Muscle layer of duodenum (tissue), 2 donors: ENCODE results near the gene SIGLEC5.
"Not testable (repeated sequence)": the region's sequence is repeated elsewhere in the genome, so short reads cannot be mapped to it uniquely, and the experiment has no call there.

Source experiments
- H3K27ac ChIP-seq: one replicate; pipeline ENCODE4 v1.7.0; 2013; ENCODE audit warnings: mild to moderate bottlenecking, low read length
- H3K27me3 ChIP-seq: one replicate; pipeline ENCODE4 v1.7.0; 2013; ENCODE audit warnings: low read depth, mild to moderate bottlenecking, control low read depth, low read length
- H3K36me3 ChIP-seq, 2 donors: one replicate each; pipeline ENCODE4 v1.7.0; 2013; ENCODE audit warnings: low read length in 2 of 2, control low read depth in 1 of 2, mild to moderate bottlenecking in 1 of 2; ENCODE audit not compliant: insufficient read depth in 2 of 2, control insufficient read depth in 1 of 2
- H3K4me1 ChIP-seq, 2 donors: one replicate each; pipeline ENCODE4 v1.7.0; 2013; ENCODE audit warnings: low read length in 2 of 2, mild to moderate bottlenecking in 2 of 2, control low read depth in 1 of 2, moderate library complexity in 1 of 2; ENCODE audit not compliant: insufficient read depth in 2 of 2, control insufficient read depth in 1 of 2
- H3K4me3 ChIP-seq, 2 donors: one replicate each; pipeline ENCODE4 v1.7.0; 2013; ENCODE audit warnings: low read length in 2 of 2, low read depth in 1 of 2, mild to moderate bottlenecking in 1 of 2
- H3K9me3 ChIP-seq, 2 donors: one replicate each; pipeline ENCODE4 v1.7.0; 2013; ENCODE audit warnings: low read length in 2 of 2, control low read depth in 1 of 2, mild to moderate bottlenecking in 1 of 2; ENCODE audit not compliant: control insufficient read depth in 1 of 2
- donor health status: healthy.

Gene SIGLEC5, protein sequence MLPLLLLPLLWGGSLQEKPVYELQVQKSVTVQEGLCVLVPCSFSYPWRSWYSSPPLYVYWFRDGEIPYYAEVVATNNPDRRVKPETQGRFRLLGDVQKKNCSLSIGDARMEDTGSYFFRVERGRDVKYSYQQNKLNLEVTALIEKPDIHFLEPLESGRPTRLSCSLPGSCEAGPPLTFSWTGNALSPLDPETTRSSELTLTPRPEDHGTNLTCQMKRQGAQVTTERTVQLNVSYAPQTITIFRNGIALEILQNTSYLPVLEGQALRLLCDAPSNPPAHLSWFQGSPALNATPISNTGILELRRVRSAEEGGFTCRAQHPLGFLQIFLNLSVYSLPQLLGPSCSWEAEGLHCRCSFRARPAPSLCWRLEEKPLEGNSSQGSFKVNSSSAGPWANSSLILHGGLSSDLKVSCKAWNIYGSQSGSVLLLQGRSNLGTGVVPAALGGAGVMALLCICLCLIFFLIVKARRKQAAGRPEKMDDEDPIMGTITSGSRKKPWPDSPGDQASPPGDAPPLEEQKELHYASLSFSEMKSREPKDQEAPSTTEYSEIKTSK

DNA sequence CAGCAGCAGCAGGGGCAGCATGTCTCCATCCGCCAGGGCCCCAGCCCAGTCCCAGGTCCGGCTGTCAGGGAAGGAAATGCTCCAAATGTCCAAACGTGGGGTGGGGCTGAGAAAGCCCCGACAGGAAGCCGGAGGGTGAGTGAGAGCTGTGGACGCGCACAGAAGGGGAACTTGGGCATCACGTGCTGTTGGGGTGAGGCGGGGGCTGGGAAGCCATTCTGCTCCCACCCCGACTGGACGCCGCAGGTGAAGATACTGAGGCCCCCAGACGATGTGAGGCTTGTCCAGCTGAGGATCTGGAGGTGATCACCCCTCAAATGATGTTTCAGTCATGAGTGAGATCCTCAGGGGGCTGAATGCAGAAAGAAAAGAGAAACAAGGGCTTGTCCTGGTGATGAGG, at the start of gene SIGLEC5:
Gene SIGLEC5, minus strand, starts transcription at position 87 of the 400 bp plus-strand sequence. Its CDS starts 66 bp downstream, at position 21.
- H3K9me3 ChIP-seq, H3K4me1 ChIP-seq, H3K27ac ChIP-seq, H3K4me3 ChIP-seq, H3K27me3 ChIP-seq, H3K36me3 ChIP-seq: not testable (repeated sequence)

DNA sequence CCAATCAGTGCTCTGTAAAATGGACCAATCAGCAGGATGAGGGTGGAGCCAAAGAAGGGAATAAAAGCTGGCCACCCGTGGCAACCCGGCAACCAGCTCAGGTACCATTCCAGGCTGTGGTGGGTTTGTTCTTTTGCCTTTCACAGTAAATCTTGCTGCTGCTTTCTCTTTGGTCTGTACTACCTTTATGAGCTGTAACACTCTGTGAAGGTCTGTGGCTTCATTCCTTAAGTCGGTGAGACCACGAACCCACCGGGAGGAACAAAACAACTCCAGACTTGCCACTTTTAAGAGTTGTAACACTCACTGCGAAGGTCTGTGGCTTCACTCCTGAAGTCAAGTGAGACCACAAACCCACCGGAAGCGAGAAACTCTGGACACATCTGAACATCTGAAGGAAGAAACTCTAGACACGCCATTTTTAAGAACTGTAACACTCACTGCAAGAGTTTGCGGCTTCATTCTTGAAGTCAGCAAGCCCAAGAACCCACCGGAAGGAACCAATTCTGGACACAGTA, 46.4 kb upstream of the SIGLEC5 start:
- peaks cover 7% of the 10 kb centered on the region for H3K27me3 ChIP-seq
- H3K4me1 ChIP-seq = no peaks in the 10 kb centered on the region
- H3K27ac ChIP-seq = no peak overlapping the region
- no peaks in the 10 kb centered on the region for H3K36me3 ChIP-seq
- H3K9me3 ChIP-seq = peaks cover 0 to 2% of the 10 kb centered on the region in 2 donors
- no peak overlapping the region for H3K4me3 ChIP-seq

DNA sequence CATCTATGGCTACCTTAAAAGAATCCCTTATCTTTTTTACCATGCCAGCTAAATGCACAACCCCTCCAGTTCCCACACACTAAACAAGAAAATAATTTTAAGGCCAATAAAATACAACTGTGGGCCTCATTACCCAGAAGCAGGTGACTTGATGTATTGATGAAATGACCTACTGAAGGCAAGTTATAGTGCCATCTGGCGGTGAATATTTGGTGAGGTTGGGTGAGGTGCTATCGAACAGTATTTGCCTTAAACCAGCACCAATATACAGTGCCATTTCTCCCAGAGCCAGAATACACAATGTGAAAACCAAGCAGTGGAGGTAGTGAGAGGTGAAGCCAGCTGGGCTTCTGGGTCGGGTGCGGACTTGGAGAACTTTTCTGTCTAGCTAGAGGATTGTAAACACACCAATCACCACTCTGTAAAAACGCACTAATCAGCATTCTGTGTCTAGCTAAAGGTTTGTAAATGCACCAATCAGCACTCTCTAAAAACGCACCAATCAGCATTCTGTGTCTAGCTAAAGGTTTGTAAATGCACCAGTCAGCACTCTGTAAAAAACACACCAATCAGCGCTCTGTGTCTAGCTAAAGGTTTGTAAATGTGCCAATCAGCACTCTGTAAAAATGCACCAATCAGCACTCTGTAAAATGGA, 45.8 kb upstream of the SIGLEC5 start:
- not testable (repeated sequence) for H3K27ac ChIP-seq, H3K36me3 ChIP-seq, H3K27me3 ChIP-seq, H3K4me1 ChIP-seq, H3K9me3 ChIP-seq, H3K4me3 ChIP-seq

DNA sequence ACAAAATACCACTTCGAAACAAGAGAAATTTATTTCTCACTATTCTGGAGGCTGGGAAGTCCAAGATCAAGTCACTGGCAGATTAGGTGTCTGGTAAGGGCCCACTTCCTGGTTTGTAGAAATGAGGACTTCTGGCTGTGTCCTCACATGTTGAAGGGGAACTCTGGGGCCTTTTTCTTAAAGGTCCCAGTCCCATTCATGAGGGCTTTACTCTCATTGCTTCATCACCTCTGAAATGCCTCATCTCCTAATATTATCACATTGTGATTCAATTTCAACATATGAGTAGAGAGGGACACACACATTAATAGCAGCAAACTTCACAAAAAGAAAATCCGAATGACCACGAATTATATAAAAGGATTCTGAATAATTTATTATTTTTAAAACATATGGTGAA, 38.0 kb upstream of the SIGLEC5 start:
- H3K4me3 ChIP-seq = no peak overlapping the region
- H3K27me3 ChIP-seq = peaks cover 7% of the 10 kb centered on the region
- no peaks in the 10 kb centered on the region for H3K4me1 ChIP-seq

DNA sequence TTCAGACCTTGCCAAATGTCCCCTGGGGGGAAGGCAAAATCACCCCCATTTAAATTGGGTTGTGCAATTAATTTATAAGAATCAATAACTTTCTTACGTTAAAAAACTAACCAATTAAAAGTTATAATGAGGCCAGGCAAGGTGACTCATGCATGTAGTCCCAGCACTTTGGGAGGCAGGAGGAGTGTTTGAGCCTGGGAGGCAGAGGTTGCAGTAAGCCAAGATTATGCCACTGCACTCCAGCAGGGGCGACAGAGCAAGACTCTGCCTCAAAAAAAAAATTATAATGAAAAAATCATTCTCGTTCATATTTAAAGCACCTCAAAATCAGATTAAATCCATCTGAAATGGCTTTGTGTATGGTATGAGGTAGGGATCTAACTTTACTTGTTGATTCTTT, 34.8 kb upstream of the SIGLEC5 start:
- H3K27me3 ChIP-seq = peaks cover 7% of the 10 kb centered on the region
- H3K4me3 ChIP-seq = no peak overlapping the region
- H3K27ac ChIP-seq = no peak overlapping the region
- H3K9me3 ChIP-seq = no peaks in the 10 kb centered on the region
- H3K36me3 ChIP-seq = no peaks in the 10 kb centered on the region
- no peaks in the 10 kb centered on the region for H3K4me1 ChIP-seq

More for the DNA sequence above, 38.0 kb upstream of the SIGLEC5 start:
- Histone ChIP-seq H3K27ac (no peak overlapping the region), H3K9me3 (no peaks in the 10 kb centered on the region), H3K36me3 (no peaks in the 10 kb centered on the region)

DNA sequence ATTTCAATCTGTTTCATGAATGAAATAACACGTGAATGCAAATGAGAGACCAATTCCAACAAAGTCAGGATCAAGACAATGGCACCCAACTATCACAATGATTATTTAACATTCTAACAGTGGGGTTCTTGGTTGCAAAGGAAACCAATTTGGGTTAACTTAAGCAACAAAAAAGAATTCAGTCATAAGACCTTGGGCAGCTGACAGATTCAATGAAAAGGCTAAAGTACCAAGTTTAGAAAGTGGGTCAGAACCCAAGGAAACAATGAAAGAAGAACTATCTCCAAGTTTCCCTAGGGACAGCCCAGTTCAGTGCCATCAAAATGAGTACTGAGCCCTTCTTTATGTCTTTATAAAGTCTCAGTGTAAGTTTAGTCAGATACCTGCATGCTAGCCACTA, 33.9 kb upstream of the SIGLEC5 start:
- Histone ChIP-seq H3K27me3 (peaks cover 7% of the 10 kb centered on the region), H3K27ac (no peak overlapping the region), H3K4me3 (no peak overlapping the region), H3K4me1 (no peaks in the 10 kb centered on the region), H3K9me3 (no peaks in the 10 kb centered on the region), H3K36me3 (no peaks in the 10 kb centered on the region)

DNA sequence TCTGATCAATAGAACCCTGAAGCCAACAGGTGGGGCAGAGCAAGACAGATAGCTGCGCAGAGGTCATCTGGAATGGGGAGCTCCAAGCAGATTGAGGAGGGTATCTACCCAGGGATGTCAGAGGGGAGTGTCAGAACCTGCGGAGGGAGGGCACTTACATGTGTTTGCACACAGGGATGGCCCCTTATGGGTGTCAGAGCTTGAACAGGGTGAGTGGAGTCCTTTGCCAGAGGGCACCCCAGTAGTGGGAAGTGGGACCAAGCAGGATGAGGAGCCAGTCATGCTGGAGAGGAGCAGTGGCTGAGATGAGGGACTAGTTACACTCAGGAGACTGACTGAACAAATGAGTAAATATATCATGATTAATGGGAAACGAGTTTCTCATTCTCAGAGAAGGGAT, 33.4 kb upstream of the SIGLEC5 start:
- H3K4me3 ChIP-seq = no peak overlapping the region
- no peaks in the 10 kb centered on the region for H3K9me3 ChIP-seq
- peaks cover 7% of the 10 kb centered on the region for H3K27me3 ChIP-seq
- H3K36me3 ChIP-seq = no peaks in the 10 kb centered on the region
- H3K4me1 ChIP-seq = no peaks in the 10 kb centered on the region
- H3K27ac ChIP-seq = no peak overlapping the region

DNA sequence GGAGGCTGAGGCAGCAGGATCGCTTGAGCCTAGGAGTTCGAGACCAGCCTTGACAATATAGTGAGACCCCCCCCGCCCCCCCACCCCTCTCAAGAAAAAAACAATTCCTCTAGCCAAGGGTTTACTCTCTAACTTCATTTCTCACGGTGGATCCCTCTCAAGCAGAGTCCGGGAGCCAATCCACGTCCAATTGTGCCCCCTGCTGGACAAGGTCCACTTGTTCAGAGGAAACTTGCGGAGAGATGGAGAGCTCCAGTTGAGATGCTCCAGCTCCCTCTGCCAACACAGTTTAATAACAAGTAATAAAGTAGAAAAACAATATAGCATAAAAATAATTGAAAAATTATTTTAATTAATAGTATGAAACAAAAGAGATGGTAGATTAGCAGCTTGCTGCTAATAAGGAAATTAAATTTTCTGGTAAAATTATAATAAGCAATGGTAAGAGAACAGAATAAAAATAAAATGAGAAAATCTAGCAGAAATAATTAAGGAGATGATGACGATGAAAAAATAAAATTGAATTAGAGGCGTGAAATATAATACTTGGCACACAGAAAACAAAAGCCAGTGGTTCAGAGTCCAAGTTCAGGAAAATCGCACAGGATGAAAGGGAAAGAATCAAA, 30.9 kb upstream of the SIGLEC5 start:
- no peak overlapping the region for H3K27ac ChIP-seq
- no peaks in the 10 kb centered on the region for H3K36me3 ChIP-seq
- peaks cover 0 to 3% of the 10 kb centered on the region in 2 donors for H3K4me1 ChIP-seq
- H3K9me3 ChIP-seq = no peaks in the 10 kb centered on the region
- peaks cover 7% of the 10 kb centered on the region for H3K27me3 ChIP-seq
- H3K4me3 ChIP-seq = no peak overlapping the region

DNA sequence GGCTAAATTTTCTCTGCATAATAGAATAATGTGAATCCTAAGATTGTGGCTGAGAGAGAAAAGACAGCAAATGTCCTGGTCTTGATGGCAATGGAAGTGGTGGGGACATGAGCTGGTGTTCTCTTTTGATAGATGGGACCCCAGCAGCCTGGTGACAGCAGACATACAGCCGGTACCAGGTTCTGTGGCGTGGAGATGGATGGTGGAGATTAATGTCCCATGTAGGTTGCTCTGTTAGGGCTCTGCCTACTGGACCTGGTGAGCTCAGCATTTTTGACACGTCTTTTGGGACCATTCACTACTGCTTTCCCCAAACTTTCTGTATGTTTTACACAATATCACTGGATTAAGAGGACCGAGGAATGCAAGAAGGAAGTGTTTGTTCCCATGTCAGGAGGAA, 24.6 kb upstream of the SIGLEC5 start:
- Histone ChIP-seq H3K36me3 (no peaks in the 10 kb centered on the region), H3K27ac (no peak overlapping the region), H3K4me3 (no peak overlapping the region), H3K4me1 (peaks cover 0 to 3% of the 10 kb centered on the region in 2 donors), H3K27me3 (no peaks in the 10 kb centered on the region), H3K9me3 (no peaks in the 10 kb centered on the region)

DNA sequence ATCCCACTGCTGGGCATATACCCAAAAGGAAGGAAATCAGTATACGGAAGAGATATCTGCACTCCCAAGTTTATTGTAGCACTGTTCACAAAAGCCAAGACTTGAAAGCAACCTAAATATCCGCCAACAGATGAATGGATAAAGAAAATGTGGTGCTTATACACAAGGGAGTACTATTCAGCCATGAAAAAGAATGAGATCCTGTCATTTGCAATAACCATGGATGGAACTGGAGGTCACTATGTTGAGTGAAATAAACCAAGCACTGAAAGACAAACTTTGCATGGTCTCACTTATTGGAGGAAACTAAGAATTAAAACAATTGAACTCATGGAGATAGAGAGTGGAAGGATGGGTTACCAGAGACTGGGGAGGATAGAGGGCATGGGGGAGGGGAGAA, 23.0 kb upstream of the SIGLEC5 start:
- H3K27me3 ChIP-seq = no peaks in the 10 kb centered on the region
- no peak overlapping the region for H3K27ac ChIP-seq
- H3K4me3 ChIP-seq = no peak overlapping the region
- no peaks in the 10 kb centered on the region for H3K9me3 ChIP-seq
- H3K4me1 ChIP-seq = peaks cover 0 to 3% of the 10 kb centered on the region in 2 donors
- no peaks in the 10 kb centered on the region for H3K36me3 ChIP-seq

DNA sequence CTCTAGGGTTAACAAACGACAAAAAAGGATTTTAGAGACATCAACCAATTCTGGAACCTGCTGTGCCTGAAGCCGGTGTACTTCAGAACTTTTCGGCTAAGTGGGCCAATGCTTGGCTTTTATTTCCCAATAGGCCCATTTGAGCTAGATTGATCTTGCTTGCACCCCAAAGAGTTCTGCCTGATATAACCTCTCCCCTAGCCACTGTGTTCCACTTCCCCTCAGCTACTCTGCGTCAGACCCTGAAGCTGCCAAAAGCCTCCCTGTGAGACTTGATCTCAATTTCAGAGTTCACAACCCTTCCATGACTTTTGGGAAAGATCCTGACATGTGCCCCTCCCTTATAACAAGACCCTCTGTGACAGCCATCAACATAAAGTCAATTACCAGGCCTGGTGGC, 22.1 kb upstream of the SIGLEC5 start:
- H3K4me1 ChIP-seq = peaks cover 0 to 3% of the 10 kb centered on the region in 2 donors
- no peak overlapping the region for H3K4me3 ChIP-seq
- H3K9me3 ChIP-seq = no peaks in the 10 kb centered on the region
- H3K36me3 ChIP-seq = no peaks in the 10 kb centered on the region
- no peaks in the 10 kb centered on the region for H3K27me3 ChIP-seq
- H3K27ac ChIP-seq = no peak overlapping the region
